Calu3 (cell line): ENCODE results near the gene PCDHGB6. TPM values are rescaled to one million over a fixed set of nuclear protein-coding genes. Genes with fewer than 3 reads are reported as not detected.
"Not testable (repeated sequence)": the region's sequence is repeated elsewhere in the genome, so short reads cannot be mapped to it uniquely, and the experiment has no call there.

Experiments used
- BruUV-seq: library from RNA; stranded (reverse); fragments of 400-500 nt; replicated peaks from 2 replicates; lab custom pipeline; 2021; lab: Mats Ljungman, UMichigan
- CTCF ChIA-PET: fragments of 300-600 bp; sonication (Branson Sonifier 250); formaldehyde crosslinking; loops from one replicate; lab custom pipeline; 2022; ENCODE audit warnings: antibody characterized with exemption; lab: Charles Lee
- DNase-seq: peaks from one replicate; pipeline ENCODE4 v3.0.0; 2022
- H3K27ac Mint-ChIP-seq: one replicate; pipeline ENCODE4 v1.8.0; 2022; ENCODE audit warnings: mixed read lengths; ENCODE audit not compliant: unreplicated experiment
- H3K27me3 Mint-ChIP-seq: one replicate; pipeline ENCODE4 v1.8.0; 2022; ENCODE audit warnings: mixed read lengths; ENCODE audit not compliant: unreplicated experiment
- H3K36me3 Mint-ChIP-seq: one replicate; pipeline ENCODE4 v1.8.0; 2022; ENCODE audit warnings: mild to moderate bottlenecking, moderate library complexity, mixed read lengths; ENCODE audit not compliant: insufficient read depth, unreplicated experiment
- H3K4me1 Mint-ChIP-seq: one replicate; pipeline ENCODE4 v1.8.0; 2022; ENCODE audit warnings: mild to moderate bottlenecking, low read depth, mixed read lengths; ENCODE audit not compliant: unreplicated experiment
- H3K4me3 Mint-ChIP-seq: one replicate; pipeline ENCODE4 v1.8.0; 2022; ENCODE audit warnings: mild to moderate bottlenecking, low read depth, moderate library complexity, mixed read lengths; ENCODE audit not compliant: unreplicated experiment
- H3K9me3 Mint-ChIP-seq: one replicate; pipeline ENCODE4 v1.8.0; 2022; ENCODE audit warnings: low read depth, mixed read lengths; ENCODE audit not compliant: unreplicated experiment
- CTCF ChIP-seq: fragments of 200-600 bp; IDR thresholded peaks from one replicate; pipeline ENCODE4 v1.8.0; 2022; ENCODE audit warnings: antibody characterized with exemption; ENCODE audit not compliant: unreplicated experiment
- intact Hi-C: fragments of 100-400 bp; cut with micrococcal nuclease; formaldehyde crosslinking; loops from one replicate; pipeline ENCODE4 v1.10.0; 2022; ENCODE audit not compliant: unreplicated experiment
- total RNA-seq: library from RNA; stranded (reverse); gene quantifications from 2 replicates; pipeline ENCODE4 v1.2.3, GENCODE V29; 2022

The PCDHGB6 gene
- total RNA-seq, 1 experiment from 2014 or later, result 13.4 TPM

GRCh38 chr5:141371572-141372475, 36.0 kb upstream of the PCDHGB6 start:
- intact Hi-C loops, result no loop called here
- peaks cover 9% of the 10 kb centered on the region for H3K9me3 Mint-ChIP-seq
- H3K27ac Mint-ChIP-seq, result no peak overlapping the region
- BruUV-seq, result no TSS peak
- no peaks in the 10 kb centered on the region for H3K4me1 Mint-ChIP-seq
- H3K4me3 Mint-ChIP-seq, result no peak overlapping the region
- H3K36me3 Mint-ChIP-seq, result peaks cover 9% of the 10 kb centered on the region
- H3K27me3 Mint-ChIP-seq, result no peaks in the 10 kb centered on the region
- no peak for DNase-seq
- TF ChIP-seq CTCF, result no peak
- CTCF ChIA-PET, result no interaction called here

- CTCF ChIA-PET, result no interaction called here
- Mint-ChIP-seq H3K4me3 (no peak within 1 kb of the TSS), H3K27ac (no peak within 1 kb of the TSS), H3K27me3 (no peaks in the 10 kb centered on the region), H3K4me1 (no peaks in the 10 kb centered on the region), H3K36me3 (peaks cover 9% of the 10 kb centered on the region), H3K9me3 (peaks cover 9% of the 10 kb centered on the region)
- intact Hi-C loops, result no loop called here
- no TSS peak for BruUV-seq
- TF ChIP-seq CTCF, result no peak
- DNase-seq, result no peak
These were observed 34.0 kb upstream of the PCDHGB6 start, which contains the start of gene PCDHGA6 for GRCh38 chr5:141373673-141374317. Gene PCDHGA6, plus strand, starts transcription at chr5:141373891. Its CDS starts 193 bp downstream, at chr5:141374084.

GRCh38 chr5:141374627-141375026, 33.2 kb upstream of the PCDHGB6 start:
- no peak for TF ChIP-seq CTCF
- Mint-ChIP-seq H3K4me1 (no peaks in the 10 kb centered on the region), H3K4me3 (no peak overlapping the region), H3K9me3 (peaks cover 9% of the 10 kb centered on the region), H3K27me3 (no peaks in the 10 kb centered on the region), H3K27ac (no peak overlapping the region), H3K36me3 (peaks cover 9% of the 10 kb centered on the region)
- CTCF ChIA-PET, result no interaction called here
- intact Hi-C loops, result no loop called here
- no TSS peak for BruUV-seq
- DNase-seq, result no peak

GRCh38 chr5:141375444-141376155, 32.2 kb upstream of the PCDHGB6 start:
- DNase-seq, H3K27me3 Mint-ChIP-seq, H3K36me3 Mint-ChIP-seq, intact Hi-C loops, H3K4me3 Mint-ChIP-seq, H3K27ac Mint-ChIP-seq, BruUV-seq, H3K4me1 Mint-ChIP-seq, CTCF ChIA-PET: not testable (repeated sequence)
- H3K9me3 Mint-ChIP-seq, result peaks cover 11% of the 10 kb centered on the region
